ENCODE results near the gene LY9.
"Not testable (repeated sequence)": the region's sequence is repeated elsewhere in the genome, so short reads cannot be mapped to it uniquely, and the experiment has no call there.

The LY9 gene

GRCh38 chr1:160865337-160865736, 69.4 kb downstream of the LY9 start:
- DNase-seq (ENCODE audit: low spot score) = no peak

GRCh38 chr1:160866001-160866694, 70.2 kb downstream of the LY9 start:
- DNase-seq (ENCODE audit: low spot score) = no peak

DNA sequence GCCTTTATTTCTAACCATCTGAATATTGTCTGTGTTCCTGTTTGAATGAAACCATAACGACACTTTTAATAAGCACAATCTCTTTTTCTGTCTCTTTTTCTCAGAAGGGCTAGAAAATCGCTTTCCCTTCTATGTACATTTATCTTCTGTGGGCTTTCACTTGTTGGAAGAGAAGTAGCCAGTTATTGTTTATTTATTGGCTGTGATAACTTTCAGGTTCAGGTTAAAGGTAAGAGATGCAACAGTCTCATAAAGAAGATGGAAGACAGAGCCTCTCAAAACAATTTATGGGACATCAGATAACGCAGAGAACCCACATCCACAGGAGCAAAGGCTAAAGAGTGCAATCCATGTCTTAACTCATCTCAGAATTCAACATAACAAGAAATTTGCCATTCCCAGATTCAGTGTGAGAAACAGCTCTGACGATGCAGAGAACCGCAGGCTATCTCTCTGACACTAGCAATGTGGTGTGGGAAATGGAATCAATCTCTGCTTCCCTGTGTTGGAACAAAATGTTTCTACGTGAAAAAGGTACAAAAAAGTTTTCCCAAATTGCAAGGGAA, 70.8 kb downstream of the LY9 start:
- DNase-seq (ENCODE audit: low spot score) = no peak

- DNase-seq (ENCODE audit: low spot score) = not testable (repeated sequence)
Observed at GRCh38 chr1:160867651-160868050, 71.7 kb downstream of the LY9 start.

DNA sequence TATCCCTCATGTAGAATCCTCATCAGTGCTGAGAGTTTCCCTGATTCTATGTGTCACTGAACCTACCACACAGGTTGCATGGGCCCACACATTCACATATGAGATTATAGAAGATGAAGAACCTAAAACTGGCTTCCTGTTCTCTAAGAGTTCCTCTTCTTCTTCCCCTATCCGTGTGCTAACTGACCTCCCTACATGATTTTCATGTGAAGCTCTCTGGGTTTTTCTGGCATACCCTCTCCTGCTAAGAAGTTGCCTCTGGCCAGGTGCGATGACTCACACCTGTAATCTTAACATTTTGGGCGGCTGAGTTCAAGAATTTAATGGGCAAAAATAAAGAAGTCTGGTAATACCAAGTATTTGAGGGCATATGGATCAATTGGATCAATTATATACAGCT, 72.2 kb downstream of the LY9 start:
- DNase-seq (ENCODE audit: low spot score) = no peak

DNA sequence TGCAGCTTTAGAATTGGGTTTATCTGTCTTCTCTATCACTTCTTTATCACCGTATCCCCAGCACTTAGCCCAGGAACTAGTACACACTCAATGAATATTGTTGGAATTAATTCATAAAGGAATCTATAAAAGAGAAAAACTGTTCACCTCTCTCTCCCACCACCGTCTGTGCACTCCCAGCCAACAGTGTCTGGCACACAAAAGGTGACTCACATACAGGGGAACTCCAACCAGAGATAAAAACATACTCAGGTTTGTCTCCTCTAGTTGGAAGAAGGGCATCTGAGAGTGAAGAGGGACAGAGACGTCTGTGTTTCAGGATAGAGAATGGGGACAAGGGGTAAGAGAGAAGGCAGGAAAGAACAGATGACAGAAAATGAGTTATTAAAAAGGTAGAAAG, 79.0 kb downstream of the LY9 start:
- no peak for DNase-seq (ENCODE audit: low spot score)

- DNase-seq (ENCODE audit: low spot score) = not testable (repeated sequence)
Observed at GRCh38 chr1:160875591-160875990, 79.6 kb downstream of the LY9 start.

DNA sequence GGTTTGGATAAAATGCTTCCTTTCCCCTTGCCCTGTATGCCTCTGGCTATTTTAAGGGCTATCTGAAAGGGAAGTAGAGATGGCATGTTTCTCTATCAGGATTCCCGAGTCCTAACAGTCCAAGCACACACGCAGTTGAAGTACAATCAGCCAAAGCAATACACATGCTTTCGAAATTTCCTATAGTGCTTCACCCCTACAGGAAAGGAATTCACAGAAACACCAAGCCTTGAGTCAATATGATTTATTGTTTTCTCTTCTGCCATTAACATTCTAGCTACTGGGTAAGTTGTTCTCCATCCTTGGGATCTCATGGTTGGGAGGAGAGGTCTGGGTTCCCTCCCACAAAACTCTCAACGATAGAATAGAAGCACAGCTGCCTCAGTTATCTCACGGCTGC, 80.3 kb downstream of the LY9 start:
- no peak for DNase-seq (ENCODE audit: low spot score)

- DNase-seq (ENCODE audit: low spot score) = no peak
Observed at GRCh38 chr1:160877221-160877620, 81.2 kb downstream of the LY9 start.
